ENCODE measurements around the gene HYAL2.

DNA sequence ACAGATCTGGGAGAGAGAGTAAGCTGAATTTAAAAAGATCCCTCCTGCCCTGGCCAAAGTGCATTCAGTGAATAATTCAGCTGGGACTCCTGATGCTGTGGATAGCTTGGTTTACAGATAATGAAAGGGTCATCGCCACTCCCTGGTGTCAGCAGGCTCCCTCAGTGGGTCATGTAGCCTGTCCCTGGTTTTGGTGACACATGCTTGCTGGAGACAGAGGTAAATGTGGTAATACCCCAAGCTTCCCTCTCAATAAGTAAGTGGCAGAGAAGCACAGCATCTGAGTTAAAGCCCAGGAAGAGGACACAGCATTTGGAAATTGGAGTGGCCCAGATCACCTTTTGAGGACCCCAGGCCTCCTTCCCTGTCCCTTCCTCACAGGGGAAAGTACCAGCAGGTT is 34.9 kb upstream of the HYAL2 start:
- TF ChIP-seq, protein P1, sequence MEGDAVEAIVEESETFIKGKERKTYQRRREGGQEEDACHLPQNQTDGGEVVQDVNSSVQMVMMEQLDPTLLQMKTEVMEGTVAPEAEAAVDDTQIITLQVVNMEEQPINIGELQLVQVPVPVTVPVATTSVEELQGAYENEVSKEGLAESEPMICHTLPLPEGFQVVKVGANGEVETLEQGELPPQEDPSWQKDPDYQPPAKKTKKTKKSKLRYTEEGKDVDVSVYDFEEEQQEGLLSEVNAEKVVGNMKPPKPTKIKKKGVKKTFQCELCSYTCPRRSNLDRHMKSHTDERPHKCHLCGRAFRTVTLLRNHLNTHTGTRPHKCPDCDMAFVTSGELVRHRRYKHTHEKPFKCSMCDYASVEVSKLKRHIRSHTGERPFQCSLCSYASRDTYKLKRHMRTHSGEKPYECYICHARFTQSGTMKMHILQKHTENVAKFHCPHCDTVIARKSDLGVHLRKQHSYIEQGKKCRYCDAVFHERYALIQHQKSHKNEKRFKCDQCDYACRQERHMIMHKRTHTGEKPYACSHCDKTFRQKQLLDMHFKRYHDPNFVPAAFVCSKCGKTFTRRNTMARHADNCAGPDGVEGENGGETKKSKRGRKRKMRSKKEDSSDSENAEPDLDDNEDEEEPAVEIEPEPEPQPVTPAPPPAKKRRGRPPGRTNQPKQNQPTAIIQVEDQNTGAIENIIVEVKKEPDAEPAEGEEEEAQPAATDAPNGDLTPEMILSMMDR (IDR thresholded peaks at IDR 0.05; ENCODE audit: low read depth, low read length), result no peak
- TF ChIP-seq POLR2A (IDR thresholded peaks at IDR 0.05; ENCODE audit: extremely low read depth, insufficient read length), result no peak
- TF ChIP-seq, protein P2, sequence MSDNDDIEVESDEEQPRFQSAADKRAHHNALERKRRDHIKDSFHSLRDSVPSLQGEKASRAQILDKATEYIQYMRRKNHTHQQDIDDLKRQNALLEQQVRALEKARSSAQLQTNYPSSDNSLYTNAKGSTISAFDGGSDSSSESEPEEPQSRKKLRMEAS (IDR thresholded peaks at IDR 0.05; ENCODE audit: low read depth, low read length), result no peak

Data from NB4 (cell line).